MCF 10A (cell line): ENCODE data around the gene GFRA1. TPM values are rescaled to one million over a fixed set of nuclear protein-coding genes. Genes with fewer than 3 reads are reported as not detected.

ENCODE experiments used
- BruUV-seq: library from RNA; stranded (reverse); fragments of 400-500 nt; replicated peaks from 2 replicates; lab custom pipeline; 2021; lab: Mats Ljungman, UMichigan
- CTCF ChIA-PET: fragments of 300-600 bp; sonication (Branson Sonifier 250); formaldehyde crosslinking; extraction: SDS; loops from one replicate; lab custom pipeline; 2021; ENCODE audit warnings: antibody characterized with exemption, inconsistent platforms; lab: Yijun Ruan, JAX
- POLR2A ChIA-PET: fragments of 300-600, 350-650 bp; sonication (Branson Sonifier 250); formaldehyde crosslinking; extraction: SDS; loops from one replicate; lab custom pipeline; 2020; ENCODE audit warnings: antibody characterized with exemption, inconsistent platforms; lab: Yijun Ruan, JAX
- DNase-seq: peaks from one replicate; pipeline ENCODE4 v3.0.0-alpha.2; 2018; ENCODE audit not compliant: unreplicated experiment
- H3K27ac Mint-ChIP-seq: one replicate; pipeline ENCODE4 v1.8.0; 2022; ENCODE audit warnings: mild to moderate bottlenecking, low read depth, mixed read lengths; ENCODE audit not compliant: unreplicated experiment
- H3K27me3 Mint-ChIP-seq: one replicate; pipeline ENCODE4 v1.8.0; 2022; ENCODE audit warnings: mixed read lengths; ENCODE audit not compliant: insufficient read depth, unreplicated experiment
- H3K36me3 Mint-ChIP-seq: one replicate; pipeline ENCODE4 v1.8.0; 2022; ENCODE audit warnings: mild to moderate bottlenecking, moderate library complexity, mixed read lengths; ENCODE audit not compliant: insufficient read depth, unreplicated experiment
- H3K4me1 Mint-ChIP-seq: one replicate; pipeline ENCODE4 v1.8.0; 2022; ENCODE audit warnings: mixed read lengths; ENCODE audit not compliant: insufficient read depth, unreplicated experiment
- H3K4me3 Mint-ChIP-seq: one replicate; pipeline ENCODE4 v1.8.0; 2022; ENCODE audit warnings: mild to moderate bottlenecking, moderate library complexity, mixed read lengths; ENCODE audit not compliant: unreplicated experiment
- H3K9me3 Mint-ChIP-seq: one replicate; pipeline ENCODE4 v1.8.0; 2022; ENCODE audit warnings: mixed read lengths; ENCODE audit not compliant: unreplicated experiment
- CTCF ChIP-seq: fragments of 200-600 bp; IDR thresholded peaks from one replicate; pipeline ENCODE4 v1.8.0; 2022; ENCODE audit warnings: antibody characterized with exemption, mild to moderate bottlenecking; ENCODE audit not compliant: unreplicated experiment
- intact Hi-C: fragments of 100-400 bp; cut with micrococcal nuclease; formaldehyde crosslinking; loops from 2 replicates; pipeline ENCODE4 v1.14.1; 2022
- total RNA-seq: library from RNA; stranded (reverse); gene quantifications from 2 replicates; pipeline ENCODE4 v1.2.3, GENCODE V29; 2022

GFRA1 gene
- total RNA-seq, 1 experiment from 2014 or later: not detected

GRCh38 chr10:116115036-116115641 is 157.9 kb downstream of the GFRA1 start:
- H3K4me1 Mint-ChIP-seq: no peaks in the 10 kb centered on the region
- no peak overlapping the region for H3K27ac Mint-ChIP-seq
- CTCF ChIA-PET: no interaction called here
- peaks cover 5% of the 10 kb centered on the region for H3K36me3 Mint-ChIP-seq
- H3K9me3 Mint-ChIP-seq: peaks cover 7% of the 10 kb centered on the region
- POLR2A ChIA-PET: no interaction called here
- no TSS peak for BruUV-seq
- DNase-seq: no peak
- H3K27me3 Mint-ChIP-seq: peaks cover 11% of the 10 kb centered on the region
- intact Hi-C loops: no loop called here
- H3K4me3 Mint-ChIP-seq: no peak overlapping the region
- TF ChIP-seq CTCF: no peak

- Mint-ChIP-seq H3K27ac (no peak overlapping the region), H3K4me1 (no peaks in the 10 kb centered on the region), H3K36me3 (peaks cover 5% of the 10 kb centered on the region), H3K27me3 (peaks cover 13% of the 10 kb centered on the region), H3K9me3 (peaks cover 7% of the 10 kb centered on the region), H3K4me3 (no peak overlapping the region)
- BruUV-seq: no TSS peak
- TF ChIP-seq CTCF: no peak
- intact Hi-C loops: no loop called here
- DNase-seq: peak; percentile 42
- POLR2A ChIA-PET: no interaction called here
- CTCF ChIA-PET: interaction anchor here (0.6 to 0.7 kb wide), 3 partner anchors 51 to 273 kb away, joined by 3 read pairs; no protein-coding TSS in a partner anchor
Observed at GRCh38 chr10:116113721-116114501, 159.1 kb downstream of the GFRA1 start.

GRCh38 chr10:116112232-116113231 is 160.5 kb downstream of the GFRA1 start:
- peaks cover 4% of the 10 kb centered on the region for H3K9me3 Mint-ChIP-seq
- ChIA-PET CTCF (no interaction called here), POLR2A (no interaction called here)
- no peak overlapping the region for H3K4me3 Mint-ChIP-seq
- BruUV-seq: no TSS peak
- intact Hi-C loops: no loop called here
- no peak overlapping the region for H3K27ac Mint-ChIP-seq
- TF ChIP-seq CTCF: no peak
- peaks cover 18% of the 10 kb centered on the region for H3K27me3 Mint-ChIP-seq
- no peaks in the 10 kb centered on the region for H3K4me1 Mint-ChIP-seq
- no peak for DNase-seq
- H3K36me3 Mint-ChIP-seq: no peaks in the 10 kb centered on the region
